NCI-H446 (cell line): ENCODE measurements around the gene AZGP1.
"Not testable (repeated sequence)": the region's sequence is repeated elsewhere in the genome, so short reads cannot be mapped to it uniquely, and the experiment has no call there.

ENCODE experiments used
- DNase-seq, 2 experiments: peaks; one replicate each; lab custom pipeline; 2025; lab: John Stamatoyannopoulos, UW

AZGP1 gene

GRCh38 chr7:99997545-99998137 lies 21.8 kb upstream of the AZGP1 start:
- DNase-seq: no peak

GRCh38 chr7:99996755-99997544 lies 21.1 kb upstream of the AZGP1 start:
- DNase-seq: no peak

DNA sequence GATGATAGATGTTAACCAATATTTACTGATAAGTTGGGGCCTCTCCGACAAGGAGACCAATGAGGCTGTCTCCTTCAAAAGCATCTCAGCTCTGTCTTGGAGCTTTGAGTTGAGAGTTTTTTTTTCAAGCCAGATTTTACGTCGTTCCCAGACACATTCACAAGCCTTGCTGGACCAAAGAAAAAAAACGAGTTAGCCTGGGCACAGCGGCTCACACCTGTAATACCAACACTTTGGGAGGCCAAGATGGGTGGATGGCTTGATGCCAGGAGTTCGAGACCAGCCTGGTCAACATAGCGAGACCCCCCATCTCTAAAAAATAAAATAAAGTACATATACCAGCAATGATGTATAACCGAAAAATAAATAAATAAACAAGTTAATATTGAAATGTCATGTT lies 19.0 kb upstream of the AZGP1 start:
- no peak for DNase-seq

- DNase-seq: no peak
Measured at GRCh38 chr7:99992330-99993038, 16.7 kb upstream of the AZGP1 start.

DNA sequence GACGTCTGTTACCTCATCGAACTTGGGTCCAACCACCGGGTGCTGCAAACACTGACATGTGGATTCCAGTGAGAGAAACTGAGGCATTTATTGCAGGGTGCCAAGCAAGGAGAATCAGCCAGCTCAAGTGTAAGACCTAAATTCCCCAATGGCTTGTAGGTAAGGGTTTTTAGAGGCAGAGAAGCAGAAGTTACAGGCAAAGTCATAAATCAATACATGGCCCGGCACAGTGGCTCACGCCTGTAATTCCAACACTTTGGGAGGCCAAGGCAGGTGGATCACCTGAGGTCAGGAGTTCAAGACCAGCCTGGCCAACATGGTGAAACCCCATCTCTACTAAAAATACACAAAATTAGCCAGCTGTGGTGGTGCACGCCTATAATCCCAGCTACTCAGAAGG lies 15.7 kb upstream of the AZGP1 start:
- not testable (repeated sequence) for DNase-seq

GRCh38 chr7:99990460-99990852 lies 14.6 kb upstream of the AZGP1 start:
- no peak for DNase-seq

- no peak for DNase-seq
Measured at GRCh38 chr7:99987846-99988245, 12.0 kb upstream of the AZGP1 start.

GRCh38 chr7:99987306-99987705 lies 11.5 kb upstream of the AZGP1 start:
- not testable (repeated sequence) for DNase-seq

- no peak for DNase-seq
Measured at GRCh38 chr7:99984593-99984992, 8.8 kb upstream of the AZGP1 start.

GRCh38 chr7:99981066-99981465 lies 5.2 kb upstream of the AZGP1 start:
- not testable (repeated sequence) for DNase-seq

- not testable (repeated sequence) for DNase-seq
Measured at GRCh38 chr7:99980448-99980872, 4.6 kb upstream of the AZGP1 start.

- peak in 1 of 2 experiments; percentile 20 for DNase-seq
Measured at GRCh38 chr7:99979814-99980225, 4.0 kb upstream of the AZGP1 start.

GRCh38 chr7:99976626-99977025 lies 795 bp upstream of the AZGP1 start:
- no peak for DNase-seq

DNA sequence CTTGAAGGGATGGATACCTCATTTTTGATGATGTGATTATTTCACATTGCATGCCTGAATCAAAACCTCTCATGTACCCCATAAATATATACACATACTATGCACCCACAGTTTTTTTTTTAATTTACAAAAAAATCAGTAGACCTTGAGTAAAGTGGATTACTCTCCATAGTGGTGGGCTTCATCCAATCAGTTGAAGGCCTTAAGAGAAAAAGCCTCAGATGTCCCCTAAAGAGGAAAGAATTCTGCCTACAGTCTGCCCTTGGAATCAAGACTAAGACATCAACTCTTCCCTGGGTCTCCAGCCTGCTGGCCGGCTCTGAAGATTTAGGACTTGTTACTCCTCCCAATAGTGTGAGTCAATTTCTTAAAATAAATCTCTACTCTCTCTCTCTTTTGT lies 1.1 kb downstream of the AZGP1 start:
- DNase-seq: no peak

DNA sequence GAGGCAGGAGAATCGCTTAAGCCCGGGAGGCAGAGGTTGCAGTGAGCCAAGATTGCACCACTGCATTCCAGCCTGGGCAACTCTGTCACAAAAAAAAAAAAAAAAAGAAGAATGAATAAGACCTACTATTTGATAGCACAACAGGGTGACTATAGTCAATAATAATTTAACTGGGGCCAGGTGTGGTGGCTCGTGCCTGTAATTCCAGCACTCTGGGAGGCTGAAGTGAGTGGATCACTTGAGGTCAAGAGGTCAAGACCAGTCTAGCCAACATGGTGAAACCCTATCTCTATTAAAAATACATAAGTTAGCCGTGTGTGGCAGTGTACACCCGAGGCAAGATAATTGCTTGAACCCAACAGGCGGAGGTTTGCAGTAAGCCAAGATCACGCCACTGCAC lies 2.0 kb downstream of the AZGP1 start:
- not testable (repeated sequence) for DNase-seq

DNA sequence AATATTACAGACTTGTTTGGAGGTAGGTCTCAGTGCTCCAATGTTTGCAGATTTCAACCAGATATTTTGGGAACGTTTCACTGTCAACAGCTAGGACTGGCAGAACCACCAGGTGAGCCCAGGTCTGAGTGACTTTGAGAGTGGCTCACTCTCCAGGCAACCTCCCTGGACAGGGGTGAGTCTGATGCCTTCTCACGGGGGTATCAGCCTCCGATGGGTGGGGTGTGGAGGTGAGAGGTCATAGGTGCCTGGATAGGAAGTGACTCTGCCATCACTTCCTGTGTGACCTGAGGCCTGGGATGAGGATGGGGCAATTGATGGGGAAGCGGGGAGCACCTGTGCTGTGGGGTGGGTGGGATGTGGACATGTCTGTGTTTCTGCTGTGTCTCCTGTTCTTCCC lies 4.6 kb downstream of the AZGP1 start:
- no peak for DNase-seq

DNA sequence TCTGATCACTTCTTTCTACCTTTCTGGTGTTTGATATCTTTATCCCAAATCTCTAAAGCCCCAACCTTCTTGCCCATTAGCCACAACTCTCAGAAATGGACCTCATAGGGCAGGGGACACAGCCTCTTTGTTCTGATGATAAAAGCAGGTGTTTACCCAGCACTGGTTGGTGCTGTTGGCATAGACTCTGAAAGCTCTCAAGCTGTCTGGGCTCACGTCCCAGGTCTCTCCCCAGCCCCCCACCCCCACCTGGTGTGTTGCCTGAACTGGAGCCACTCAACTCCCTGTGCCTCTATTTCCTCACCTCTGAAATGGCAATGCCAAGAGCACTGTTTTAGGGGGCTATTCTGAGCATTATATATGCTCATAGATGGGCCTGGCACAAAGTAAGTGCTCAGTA lies 6.0 kb downstream of the AZGP1 start:
- DNase-seq: not testable (repeated sequence)

GRCh38 chr7:99969298-99969697 lies 6.5 kb downstream of the AZGP1 start:
- DNase-seq: no peak

GRCh38 chr7:99958564-99959227 lies 17.1 kb downstream of the AZGP1 start:
- DNase-seq: peak in 1 of 2 experiments; percentile 2

DNA sequence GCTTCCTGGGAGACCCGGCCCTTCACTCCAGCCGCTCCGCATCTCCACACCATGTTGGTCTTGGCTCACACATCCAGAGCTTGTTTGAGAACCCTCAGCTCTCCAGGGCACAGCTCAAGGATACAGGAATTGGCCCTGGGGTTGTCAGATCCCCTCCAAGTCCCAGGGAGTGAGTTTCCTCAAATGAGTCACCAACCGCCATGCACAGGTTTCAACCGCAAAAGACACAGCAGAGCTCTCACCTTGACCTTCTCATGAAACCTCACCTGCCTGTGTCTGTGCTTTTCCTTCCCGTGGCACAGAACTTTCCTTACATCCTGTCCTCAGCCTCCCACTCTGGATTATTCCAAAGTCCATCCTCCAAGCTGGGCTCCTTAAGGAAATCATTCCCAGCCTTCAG lies 20.6 kb downstream of the AZGP1 start:
- no peak for DNase-seq

DNA sequence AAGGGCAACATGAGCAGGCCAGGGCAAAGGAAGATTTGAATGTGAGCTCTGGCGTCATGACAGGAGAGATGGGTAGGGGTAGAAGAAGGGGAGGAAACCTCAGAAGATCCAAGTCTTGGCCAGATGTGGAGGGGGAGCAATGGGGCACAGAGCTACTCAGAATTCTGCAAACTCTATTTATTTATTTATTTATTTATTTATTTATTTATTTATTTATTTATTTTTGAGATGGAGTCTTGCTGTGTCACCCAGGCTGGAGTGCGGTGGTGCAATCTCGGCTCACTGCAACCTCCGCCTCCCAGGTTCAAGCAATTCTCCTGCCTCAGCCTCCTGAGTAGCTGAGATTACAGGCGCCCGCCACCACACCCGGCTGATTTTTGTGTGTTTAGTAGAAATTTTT lies 21.2 kb downstream of the AZGP1 start:
- not testable (repeated sequence) for DNase-seq

DNA sequence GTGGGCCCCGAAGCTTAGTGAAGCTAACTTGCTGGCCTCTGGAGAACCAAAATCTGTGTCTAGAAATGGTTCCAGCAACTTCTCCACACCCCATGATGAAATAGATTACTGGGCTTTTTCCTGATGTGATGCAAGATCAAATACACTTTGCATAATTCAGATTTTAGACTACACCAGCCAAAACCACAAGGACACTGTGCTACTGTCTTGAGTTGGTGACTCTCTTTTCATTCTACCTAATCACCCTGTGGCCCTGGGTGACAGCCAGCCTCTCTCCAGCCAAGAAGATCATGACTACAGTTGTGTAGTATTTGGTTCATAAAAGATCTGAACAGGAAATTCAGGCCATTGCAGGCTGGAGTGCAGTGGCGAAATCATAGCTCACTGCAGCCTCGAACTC lies 22.2 kb downstream of the AZGP1 start:
- no peak for DNase-seq
